ENCODE data around the gene POLR1A. TPM values are rescaled to one million over a fixed set of nuclear protein-coding genes. Genes with fewer than 3 reads are reported as not detected.
A peak's percentile ranks its signal among the peaks of the same experiment; 100 is the strongest.

Gene POLR1A
- total RNA-seq, 4 donors from 2014 or later, result 15.6 to 21.7 (median 17.7) TPM

DNA sequence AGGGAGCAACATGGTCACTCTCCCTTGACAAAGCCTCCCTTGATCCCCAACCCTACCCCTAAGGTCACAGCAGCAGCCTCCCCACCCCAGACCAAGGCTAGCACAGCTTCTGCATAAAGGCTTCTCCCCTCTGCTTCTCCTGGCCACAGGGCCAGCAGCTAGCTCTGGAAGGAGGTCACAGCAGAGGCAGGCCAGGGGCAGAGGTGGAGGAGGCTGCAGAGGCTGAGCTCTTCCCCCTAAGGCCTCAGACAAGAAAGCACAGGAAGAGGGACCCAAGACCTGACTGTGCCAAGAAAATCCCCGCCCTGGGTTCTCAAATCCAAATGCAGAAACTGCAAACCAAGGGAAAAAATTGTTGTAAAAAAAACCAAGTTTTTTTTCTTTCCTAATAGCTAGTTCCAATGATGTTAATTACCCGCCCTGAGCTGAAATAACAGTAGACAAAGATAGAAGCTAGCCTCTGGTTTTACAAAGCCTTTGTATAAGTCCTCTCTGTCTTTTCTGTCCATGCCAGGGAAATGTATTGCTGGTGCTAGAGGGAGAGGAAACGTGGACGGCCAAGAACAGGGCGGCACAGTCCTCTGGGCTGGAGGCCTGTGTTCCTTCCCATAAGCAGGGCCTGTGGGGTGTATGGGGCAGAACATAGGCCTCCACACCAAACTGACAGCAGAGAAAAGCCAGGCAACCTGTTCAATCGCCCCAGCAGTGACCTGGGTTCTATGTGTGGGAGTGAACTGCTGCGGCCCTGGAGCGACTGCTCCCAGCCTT is 79.5 kb downstream of the POLR1A start:
- Histone ChIP-seq H3K4me3 (no peak overlapping the region), H3K27ac (peak overlapping the region in 3 of 4 donors; percentile 51 to 60 (median 54)), H3K27me3 (no peaks in the 10 kb centered on the region), H3K4me1 (peaks cover 0 to 17% (median 3%) of the 10 kb centered on the region in 3 donors), H3K36me3 (peaks cover 0 to 70% of the 10 kb centered on the region in 2 donors), H3K9me3 (no peaks in the 10 kb centered on the region)
- ATAC-seq, result no peak
- 61 to 89% methylated on average over 4 to 6 of the region's 8 CpGs for WGBS, 2 donors (ENCODE audit: low coverage in 1 of 2)
- TF ChIP-seq EP300 (IDR thresholded peaks at IDR 0.05) (no peak), POLR2AphosphoS5 (IDR thresholded peaks at IDR 0.05) (no peak), POLR2A (IDR thresholded peaks at IDR 0.05) (no peak)
- TF ChIP-seq, protein P1, sequence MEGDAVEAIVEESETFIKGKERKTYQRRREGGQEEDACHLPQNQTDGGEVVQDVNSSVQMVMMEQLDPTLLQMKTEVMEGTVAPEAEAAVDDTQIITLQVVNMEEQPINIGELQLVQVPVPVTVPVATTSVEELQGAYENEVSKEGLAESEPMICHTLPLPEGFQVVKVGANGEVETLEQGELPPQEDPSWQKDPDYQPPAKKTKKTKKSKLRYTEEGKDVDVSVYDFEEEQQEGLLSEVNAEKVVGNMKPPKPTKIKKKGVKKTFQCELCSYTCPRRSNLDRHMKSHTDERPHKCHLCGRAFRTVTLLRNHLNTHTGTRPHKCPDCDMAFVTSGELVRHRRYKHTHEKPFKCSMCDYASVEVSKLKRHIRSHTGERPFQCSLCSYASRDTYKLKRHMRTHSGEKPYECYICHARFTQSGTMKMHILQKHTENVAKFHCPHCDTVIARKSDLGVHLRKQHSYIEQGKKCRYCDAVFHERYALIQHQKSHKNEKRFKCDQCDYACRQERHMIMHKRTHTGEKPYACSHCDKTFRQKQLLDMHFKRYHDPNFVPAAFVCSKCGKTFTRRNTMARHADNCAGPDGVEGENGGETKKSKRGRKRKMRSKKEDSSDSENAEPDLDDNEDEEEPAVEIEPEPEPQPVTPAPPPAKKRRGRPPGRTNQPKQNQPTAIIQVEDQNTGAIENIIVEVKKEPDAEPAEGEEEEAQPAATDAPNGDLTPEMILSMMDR (IDR thresholded peaks at IDR 0.05), result no peak

DNA sequence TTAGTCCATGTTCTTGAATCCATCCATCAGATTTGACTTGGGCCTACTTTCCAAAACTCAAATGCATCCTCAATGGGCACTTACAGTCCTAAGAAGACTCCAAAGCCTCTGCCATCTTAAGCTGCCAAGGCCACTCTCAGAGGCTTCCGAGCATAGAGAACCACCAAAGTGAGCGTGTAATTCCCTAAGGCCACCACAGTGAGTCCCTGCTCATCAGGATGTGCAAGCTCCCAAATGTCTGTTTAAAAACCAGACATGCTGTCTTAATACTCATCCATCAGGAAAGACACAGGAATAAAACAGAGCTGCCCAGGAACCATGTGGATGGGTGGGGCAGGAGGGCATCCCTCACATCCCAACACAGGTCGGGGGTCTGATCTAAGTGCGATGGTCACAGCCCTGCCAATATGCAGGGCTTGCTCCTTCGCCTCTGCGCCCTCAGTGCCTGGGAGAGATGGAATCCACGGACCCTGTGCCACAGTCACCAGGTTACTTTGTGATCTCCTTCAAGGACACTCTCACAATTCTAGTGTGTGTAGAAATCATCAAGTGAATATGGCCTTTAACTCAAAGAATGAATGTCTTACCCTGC is 80.4 kb downstream of the POLR1A start:
- H3K36me3 ChIP-seq, result peaks cover 0 to 61% of the 10 kb centered on the region in 2 donors
- no peak for TF ChIP-seq POLR2AphosphoS5 (IDR thresholded peaks at IDR 0.05)
- TF ChIP-seq, protein P1 (IDR thresholded peaks at IDR 0.05), result peak in 1 of 4 experiments; percentile 9
- peaks cover 0 to 22% (median 9%) of the 10 kb centered on the region in 3 donors for H3K4me1 ChIP-seq
- WGBS, 2 donors (ENCODE audit: low coverage in 1 of 2), result 100% methylated on average over 1 of the region's 7 CpGs; no CpG with 5 or more reads in 1 of the 2 donors
- no peaks in the 10 kb centered on the region for H3K27me3 ChIP-seq
- H3K9me3 ChIP-seq, result no peaks in the 10 kb centered on the region
- H3K27ac ChIP-seq, result peak overlapping the region in 2 of 4 donors; percentile 54 to 60
- H3K4me3 ChIP-seq, result no peak overlapping the region
- ATAC-seq, result no peak

DNA sequence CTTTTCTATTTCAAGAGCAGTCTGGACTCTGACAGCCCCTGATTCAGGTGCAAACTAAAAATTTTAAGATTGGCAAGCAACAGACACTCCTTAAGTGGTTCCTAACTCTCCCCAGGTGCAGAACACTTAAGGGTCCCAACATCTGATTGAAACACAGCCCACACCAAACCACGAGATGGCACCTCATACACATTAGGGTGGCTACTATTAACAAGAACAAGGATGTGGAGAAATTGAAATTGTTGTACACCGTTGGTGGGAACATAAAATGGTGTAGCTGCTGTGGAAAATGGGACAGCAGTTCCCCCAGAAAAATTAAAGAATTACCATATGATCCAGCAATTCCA is 82.3 kb downstream of the POLR1A start:
- no peaks in the 10 kb centered on the region for H3K27me3 ChIP-seq
- H3K4me3 ChIP-seq, result no peak overlapping the region
- H3K36me3 ChIP-seq, result peaks cover 0 to 41% of the 10 kb centered on the region in 2 donors
- H3K9me3 ChIP-seq, result no peaks in the 10 kb centered on the region
- TF ChIP-seq POLR2A (IDR thresholded peaks at IDR 0.05) (no peak), EP300 (IDR thresholded peaks at IDR 0.05) (no peak), POLR2AphosphoS5 (IDR thresholded peaks at IDR 0.05) (no peak)
- TF ChIP-seq, protein P1 (IDR thresholded peaks at IDR 0.05), result no peak
- no peak for ATAC-seq
- H3K27ac ChIP-seq, result no peak overlapping the region
- peaks cover 0 to 17% (median 9%) of the 10 kb centered on the region in 3 donors for H3K4me1 ChIP-seq
- WGBS, 2 donors (ENCODE audit: low coverage in 1 of 2), result 85 to 89% methylated on average over 1 to 2 of the region's 2 CpGs

DNA sequence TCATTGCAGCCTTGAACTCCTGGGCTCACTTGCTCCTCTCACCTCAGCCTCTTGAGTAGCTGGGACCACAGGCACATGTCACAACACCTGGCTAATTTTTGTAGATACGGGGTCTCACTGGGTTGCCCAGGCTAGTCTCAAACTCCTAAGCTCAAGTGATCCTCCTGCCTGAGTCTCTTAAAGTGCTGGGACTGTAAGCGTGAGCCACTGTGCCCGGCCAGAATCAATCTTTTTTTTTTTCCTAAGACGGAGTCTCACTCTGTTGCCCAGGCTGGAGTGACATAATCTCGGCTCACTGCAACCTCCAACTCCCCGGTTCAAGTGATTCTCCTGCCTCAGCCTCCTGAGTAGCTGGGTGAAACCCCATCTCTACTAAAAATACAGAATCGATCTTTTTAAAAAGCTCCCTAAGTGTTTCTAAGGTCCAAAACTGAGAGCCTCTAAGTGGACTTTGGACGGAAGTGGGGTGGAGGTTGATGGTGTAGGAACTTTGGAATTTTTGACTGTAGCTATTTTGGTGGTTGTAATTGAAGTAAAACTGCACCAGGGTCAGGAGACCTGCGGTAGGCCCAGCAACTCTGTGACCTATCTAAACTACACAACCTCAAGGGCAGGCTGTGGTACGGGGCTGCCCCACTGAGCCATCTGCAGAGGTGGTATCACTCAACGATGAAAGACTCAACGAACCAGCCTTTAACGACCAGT is 82.9 kb downstream of the POLR1A start:
- no peak for ATAC-seq
- 80 to 91% methylated on average over 1 to 13 of the region's 13 CpGs for WGBS, 2 donors (ENCODE audit: low coverage in 1 of 2)
- Histone ChIP-seq H3K4me1 (peaks cover 0 to 21% (median 9%) of the 10 kb centered on the region in 3 donors), H3K9me3 (no peaks in the 10 kb centered on the region), H3K36me3 (peaks cover 0 to 36% of the 10 kb centered on the region in 2 donors), H3K4me3 (no peak overlapping the region), H3K27me3 (no peaks in the 10 kb centered on the region), H3K27ac (no peak overlapping the region)
- TF ChIP-seq, protein P1 (IDR thresholded peaks at IDR 0.05), result no peak
- no peak for TF ChIP-seq POLR2A (IDR thresholded peaks at IDR 0.05)
- no peak for TF ChIP-seq EP300 (IDR thresholded peaks at IDR 0.05)
- no peak for TF ChIP-seq POLR2AphosphoS5 (IDR thresholded peaks at IDR 0.05)

All from gastroesophageal sphincter (tissue), 4 donors.